ENCODE results near the gene KIAA1671. TPM values are rescaled to one million over a fixed set of nuclear protein-coding genes. Genes with fewer than 3 reads are reported as not detected.
"Not testable (repeated sequence)": the region's sequence is repeated elsewhere in the genome, so short reads cannot be mapped to it uniquely, and the experiment has no call there.

The KIAA1671 gene
- 7.7 and 8.7 TPM in 2 replicates for total RNA-seq (2014; rRNA removed; shearing (Covaris generic))

DNA sequence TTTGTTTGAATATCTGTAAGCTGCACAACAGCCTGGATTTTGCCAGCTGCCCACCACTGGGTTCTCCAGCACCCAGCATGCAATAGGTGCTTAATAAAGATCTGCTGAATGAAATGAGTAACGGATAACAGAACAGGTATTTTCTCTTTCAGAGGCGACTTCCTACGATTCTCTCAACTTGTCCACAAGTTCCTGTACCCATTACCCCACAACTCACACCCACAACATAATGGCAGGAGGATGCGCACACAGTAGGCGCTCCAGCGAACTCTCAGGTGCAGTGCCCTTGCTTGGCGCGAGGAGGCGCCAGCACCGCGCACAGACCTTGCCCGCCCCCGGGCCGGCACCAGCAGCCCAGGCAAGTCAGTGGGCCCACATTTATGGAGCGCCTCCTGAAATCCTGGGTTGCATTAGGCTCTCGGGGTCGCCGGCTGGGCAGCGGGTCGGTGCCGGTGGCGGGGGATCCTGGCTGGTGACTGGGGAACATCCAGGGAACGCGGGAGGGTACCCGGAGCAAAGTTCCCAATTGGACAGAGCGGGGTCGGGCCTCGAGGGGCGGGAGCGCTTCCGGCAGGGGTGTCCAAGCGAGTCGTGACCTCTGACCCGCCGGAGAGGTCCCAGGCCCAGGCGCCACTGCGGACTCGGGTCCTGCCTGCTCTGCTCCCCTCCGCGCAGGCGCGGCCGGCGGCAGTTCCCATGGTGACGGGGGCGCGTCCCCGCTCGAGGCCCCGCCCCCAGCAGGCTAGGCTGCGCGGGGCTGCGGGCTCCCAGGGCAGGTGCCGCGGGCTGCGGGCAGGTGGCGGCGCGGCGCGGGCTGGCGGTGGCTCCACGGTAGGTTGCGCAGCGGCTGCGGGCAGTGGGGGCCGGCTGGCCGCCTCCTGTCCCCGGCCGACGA, at the start of gene KIAA1671:
Gene KIAA1671 (plus strand): TSS at position 775 of the 895 bp plus-strand sequence. CDS start 75,284 bp downstream, outside the sequence.
- DNase-seq (ENCODE audit: low read depth): peak; percentile 67

DNA sequence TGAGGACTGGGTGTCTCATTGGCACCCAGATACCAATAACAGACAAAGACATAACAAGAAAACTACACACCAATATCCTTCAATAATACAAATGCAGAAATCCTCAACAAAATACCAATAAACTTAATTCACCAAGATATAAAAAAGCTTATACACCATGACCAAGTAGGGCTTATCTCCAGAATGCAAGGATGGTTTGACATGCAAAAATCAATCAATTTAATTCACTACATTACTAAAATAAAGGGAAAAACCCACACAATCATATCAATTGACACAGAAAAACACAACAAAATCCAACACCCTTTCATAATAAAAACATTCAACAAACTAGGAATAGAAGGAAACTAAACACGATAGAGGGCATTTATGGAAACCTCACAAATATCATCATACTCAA, 46.6 kb upstream of the KIAA1671 start:
- no peak for DNase-seq (ENCODE audit: low read depth)

DNA sequence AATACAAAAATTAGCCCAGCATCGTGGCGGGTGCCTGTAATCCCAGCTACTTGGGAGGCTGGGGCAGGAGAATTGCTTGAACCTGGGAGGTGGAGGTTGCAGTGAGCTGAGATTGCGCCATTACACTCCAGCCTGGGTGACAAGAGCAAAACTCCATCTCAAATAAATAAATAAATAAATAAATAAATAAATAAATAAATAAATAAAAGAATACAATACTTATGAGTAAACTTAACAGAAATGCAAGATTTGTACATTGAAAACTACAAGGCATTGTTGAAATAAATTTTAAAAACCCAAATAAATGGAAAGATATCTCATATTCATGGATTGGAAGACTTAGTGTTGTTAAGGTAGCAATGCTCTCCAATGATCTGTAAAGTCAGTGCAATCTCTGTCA, 45.4 kb upstream of the KIAA1671 start:
- not testable (repeated sequence) for DNase-seq (ENCODE audit: low read depth)

DNA sequence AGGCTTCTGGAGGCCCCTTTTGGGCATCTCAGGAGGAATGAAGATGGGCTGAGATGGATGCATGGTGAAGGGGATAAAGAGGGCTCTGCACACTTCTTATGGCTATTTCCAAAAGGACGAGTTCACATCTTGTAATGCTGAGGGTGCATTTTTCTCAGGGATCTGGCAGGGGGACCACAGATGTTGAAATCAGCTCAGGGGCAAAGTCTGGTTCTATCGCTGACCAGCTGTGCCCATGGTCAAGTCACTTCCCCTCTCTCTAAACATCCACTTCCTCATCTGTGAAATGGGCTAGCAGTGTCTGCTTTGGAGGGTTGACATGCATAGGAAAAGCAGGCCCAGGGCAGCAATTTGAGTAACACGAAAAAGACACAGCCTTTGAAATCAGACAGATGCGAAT, 32.5 kb upstream of the KIAA1671 start:
- DNase-seq (ENCODE audit: low read depth): no peak

DNA sequence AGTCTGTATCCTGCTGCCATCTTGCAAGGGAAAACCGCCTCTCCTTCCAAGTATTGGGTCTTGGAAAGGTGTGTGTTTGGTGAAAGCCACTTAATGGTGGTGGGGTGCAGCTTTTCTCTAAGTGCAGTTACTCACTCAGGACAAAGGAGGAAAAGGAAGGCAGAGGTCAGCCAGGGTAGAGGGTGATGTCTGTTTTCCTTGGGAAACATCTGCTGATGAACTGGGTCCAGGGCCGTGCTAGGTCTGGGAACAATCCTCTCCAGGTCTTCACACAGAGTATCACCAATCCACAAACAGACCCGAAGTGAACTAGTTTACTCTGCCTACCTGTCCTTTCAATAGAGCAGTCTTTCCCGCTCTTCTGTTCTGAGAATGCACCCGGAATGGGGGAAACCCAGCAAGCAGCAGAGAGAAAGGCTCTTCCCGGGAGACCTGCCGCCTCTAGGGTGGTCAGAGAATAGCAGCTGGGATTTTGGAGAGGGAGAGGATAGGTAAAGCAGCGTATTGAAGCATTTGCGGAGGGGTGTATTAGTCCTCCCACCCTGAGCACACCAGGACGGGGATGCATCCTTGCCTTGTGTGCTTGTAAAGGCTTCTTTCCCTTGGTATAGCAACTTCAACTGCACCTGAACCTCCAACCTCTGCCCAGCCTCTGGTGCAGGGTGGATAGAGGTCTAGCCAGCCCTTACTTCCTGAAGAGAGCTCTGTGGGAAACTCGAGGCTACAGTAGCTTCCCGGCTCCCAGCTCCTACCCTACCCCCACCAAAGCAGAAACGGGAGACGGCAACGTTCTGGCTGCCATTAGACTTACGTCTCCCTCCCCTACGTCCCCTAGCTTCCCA, 26.7 kb upstream of the KIAA1671 start:
- DNase-seq (ENCODE audit: low read depth): no peak

DNA sequence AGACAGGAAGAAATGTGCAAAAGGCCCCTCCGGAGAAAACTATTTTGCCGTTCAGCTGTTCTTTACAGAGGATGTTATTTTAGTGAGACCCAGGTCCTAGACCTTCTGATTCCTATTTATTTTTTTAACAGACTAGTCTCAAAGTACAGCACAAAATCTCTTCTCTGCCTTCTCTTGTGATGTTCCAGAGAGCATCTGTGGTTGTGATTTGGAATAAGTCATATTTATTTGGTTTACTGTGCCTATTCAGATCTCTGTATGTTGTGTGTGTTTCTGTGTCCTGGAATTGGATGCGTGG, 26.1 kb upstream of the KIAA1671 start:
- DNase-seq (ENCODE audit: low read depth): no peak

DNA sequence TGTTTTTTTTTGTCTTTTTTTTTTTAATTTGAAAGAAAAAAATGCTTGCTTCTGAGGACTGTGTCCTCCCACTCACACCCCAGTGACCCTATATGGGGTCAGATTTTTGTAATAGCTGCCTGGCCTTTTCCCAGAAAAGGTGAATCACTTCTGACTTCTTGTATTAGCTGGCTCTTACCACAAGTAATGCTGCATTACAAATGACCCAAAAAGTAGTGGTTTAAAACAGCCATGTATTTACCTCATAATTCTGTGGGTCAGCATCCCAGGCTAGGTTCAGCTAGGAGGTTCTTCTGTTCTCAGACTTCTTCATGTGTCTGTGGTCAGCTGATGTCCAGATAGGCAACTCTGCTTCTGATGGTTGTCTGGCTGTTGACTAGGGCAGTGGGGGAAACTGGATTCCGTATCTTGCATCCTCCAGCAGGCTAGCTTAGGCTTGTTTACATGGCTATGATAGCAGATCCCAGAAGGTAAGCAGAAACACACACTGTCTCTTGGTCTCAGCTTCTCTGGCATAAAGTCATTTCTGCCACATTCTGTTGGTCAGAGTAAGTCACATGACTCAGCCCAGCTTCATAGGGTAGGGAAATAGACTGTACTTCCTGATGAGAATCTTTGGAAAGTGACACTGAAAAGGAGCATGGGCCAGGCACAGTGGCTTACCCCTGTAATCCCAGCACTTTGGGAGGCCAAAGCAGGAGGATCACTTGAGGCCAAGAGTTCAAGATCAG, 25.5 kb upstream of the KIAA1671 start:
- peak; percentile 13 for DNase-seq (ENCODE audit: low read depth)

DNA sequence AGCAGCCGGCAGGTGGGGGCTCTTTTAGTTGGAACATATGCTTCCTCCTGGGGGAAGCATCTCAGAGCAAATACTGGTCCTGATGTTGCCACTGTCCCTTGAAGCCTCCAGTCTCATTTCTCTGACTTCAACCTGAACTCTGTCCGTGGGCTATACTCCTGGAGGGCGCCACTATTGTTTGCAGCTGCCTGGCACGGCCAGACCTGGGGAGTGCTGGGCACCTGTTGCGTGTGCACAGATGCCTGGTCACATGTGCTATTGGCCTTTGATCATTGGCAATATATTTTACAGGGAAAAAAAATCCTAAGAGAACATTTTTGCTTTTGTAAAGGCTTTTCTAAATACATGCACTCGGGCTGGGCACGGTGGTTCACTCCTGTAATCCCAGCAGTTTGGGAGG, 24.2 kb upstream of the KIAA1671 start:
- DNase-seq (ENCODE audit: low read depth): no peak

DNA sequence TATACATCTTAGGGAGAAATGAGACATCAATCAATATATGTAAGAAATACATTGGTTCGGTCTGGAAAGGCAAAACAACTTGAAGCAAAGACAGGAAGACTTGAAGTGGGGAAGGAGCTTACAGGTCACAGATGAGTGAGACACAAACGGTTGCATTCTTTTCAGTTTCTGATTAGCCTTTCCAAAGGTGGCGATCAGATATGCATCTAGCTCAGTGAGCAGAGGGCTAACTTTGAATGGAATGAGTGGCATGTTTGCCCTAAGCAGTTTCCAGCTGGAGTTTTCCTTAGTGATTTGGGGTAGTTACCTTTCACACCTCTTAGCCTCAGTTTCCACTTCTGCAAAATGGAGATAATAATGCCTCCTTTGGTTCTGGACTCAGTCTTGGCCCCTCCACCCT, 21.8 kb upstream of the KIAA1671 start:
- no peak for DNase-seq (ENCODE audit: low read depth)

DNA sequence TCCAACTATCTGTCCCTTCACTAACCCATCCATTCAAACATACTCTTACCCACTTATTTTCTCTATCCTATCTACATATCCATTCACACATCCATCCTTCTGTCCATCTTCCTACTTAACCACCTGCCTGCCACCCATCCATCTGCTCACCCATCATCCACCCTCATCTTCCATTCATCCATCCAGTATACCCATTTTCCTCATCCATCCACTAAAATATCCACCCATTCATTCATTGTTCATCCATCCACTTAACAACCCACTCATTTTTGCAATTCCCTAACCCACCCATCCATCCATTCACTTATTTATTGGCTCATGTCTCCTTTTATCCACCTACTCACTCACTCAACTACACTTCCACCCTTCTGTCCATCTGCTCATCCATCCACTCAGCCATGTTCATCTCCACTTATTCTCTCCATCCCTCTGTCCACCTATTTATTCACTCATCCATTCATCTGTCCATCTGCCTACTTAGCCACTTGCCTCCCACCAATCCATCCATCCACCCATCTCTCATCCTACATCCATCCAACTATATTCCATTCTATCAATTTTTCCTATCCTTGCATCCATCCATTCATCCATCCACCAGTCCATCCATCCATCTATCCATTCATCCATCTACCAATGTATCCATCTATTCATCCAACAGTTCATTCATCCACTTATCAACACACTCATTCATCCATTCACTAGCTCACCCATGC, 16.6 kb upstream of the KIAA1671 start:
- no peak for DNase-seq (ENCODE audit: low read depth)

DNA sequence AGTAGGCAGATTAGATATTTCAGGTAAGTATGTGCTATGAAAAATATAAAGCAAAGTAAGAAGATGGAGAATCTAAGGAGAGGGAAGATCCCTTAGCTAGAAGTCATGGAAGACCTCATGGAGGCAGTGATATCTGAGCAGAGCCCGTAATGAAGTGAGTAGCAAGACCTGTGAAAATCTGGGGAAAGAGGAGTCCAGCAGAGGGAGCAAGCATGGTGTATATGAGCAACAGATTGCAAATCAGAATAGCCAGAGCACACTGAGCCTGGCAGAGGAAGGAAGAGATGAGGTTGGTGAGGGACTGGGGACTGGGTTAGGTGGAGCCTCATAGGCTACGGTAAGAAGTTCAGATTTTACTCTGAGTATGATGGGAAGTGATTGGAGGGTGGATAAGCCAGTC, 15.4 kb upstream of the KIAA1671 start:
- peak; percentile 41 for DNase-seq (ENCODE audit: low read depth)

DNA sequence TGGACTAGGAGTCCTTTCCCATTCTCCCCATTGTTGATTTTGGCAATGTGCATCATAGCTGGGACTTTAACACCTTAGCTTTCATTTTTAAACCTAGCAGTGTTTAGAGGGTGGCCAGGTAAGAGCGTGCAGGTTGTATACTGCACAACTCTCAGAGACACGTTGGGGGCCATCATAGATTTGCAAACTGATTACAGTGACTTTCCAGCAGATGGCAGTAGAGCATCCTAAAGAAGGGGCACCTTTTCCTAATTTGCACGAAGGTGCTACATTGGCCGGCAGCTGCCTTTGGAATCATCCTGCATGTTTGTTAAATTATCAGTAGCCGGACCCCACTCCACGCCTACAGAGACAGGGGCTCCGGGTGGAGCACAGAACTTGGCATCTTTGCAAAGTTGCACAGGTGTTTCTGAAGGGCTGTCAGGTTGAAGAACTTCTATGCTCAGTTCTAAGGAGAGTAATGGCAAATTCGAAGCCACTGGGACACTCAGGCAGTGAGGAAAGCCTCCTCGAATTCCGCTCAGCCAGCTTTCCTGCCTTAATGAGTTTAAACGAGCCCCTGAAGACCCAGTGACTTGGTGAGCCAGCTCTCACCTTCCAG, 13.7 kb upstream of the KIAA1671 start:
- peak; percentile 36 for DNase-seq (ENCODE audit: low read depth)

DNA sequence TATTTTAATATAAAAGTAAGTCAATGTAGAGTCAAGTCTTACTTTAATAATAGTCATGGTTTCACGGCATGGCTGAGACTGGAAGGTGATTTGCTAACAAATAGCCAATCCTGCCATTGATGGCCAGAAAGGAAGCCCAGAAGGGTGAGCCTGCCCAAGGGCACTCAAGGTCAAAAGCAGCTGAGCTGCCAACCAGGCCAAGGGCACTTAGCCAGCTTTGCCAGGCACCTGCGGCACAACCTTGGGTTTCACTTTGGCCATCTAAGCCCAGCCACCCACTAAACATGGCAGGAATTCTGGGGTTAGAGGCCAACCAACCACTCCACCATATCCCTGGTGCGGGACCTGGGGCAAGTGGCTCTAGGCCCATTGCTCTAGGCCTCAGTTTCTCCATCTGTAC, 10.2 kb upstream of the KIAA1671 start:
- DNase-seq (ENCODE audit: low read depth): no peak

DNA sequence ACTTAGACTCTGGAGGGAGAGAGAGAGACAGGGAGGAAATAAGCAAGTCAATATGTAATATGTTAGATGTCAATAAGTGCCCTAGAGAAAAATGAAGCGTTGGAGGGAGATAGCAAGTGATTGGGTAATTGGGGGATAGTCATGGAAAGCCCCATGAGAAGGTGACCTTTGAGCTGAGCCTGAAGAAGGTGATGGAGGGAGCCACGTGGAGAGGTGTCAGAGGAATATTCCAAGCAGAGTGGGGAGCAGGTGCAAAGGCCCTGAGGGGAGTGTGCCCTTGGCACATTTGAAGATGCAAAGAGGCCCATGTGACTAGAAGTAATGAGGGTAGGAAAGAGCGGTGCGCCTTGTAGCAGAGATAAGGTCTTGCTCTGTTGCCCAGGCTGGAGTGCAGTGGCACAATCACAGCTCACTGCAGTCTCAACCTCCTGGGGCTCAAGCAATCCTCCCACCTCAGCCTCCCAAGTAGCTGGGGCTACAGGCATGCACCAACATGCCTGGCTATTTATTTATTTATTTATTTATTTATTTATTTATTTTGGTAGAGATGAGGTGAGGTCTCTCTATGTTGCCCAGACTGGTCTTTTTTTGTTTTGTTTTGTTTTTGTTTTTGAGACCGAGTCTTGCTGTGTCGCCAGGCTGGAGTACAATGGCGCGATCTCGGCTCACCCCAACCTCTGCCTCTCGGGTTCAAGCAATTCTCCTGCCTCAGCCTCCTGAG, 8.1 kb upstream of the KIAA1671 start:
- no peak for DNase-seq (ENCODE audit: low read depth)

DNA sequence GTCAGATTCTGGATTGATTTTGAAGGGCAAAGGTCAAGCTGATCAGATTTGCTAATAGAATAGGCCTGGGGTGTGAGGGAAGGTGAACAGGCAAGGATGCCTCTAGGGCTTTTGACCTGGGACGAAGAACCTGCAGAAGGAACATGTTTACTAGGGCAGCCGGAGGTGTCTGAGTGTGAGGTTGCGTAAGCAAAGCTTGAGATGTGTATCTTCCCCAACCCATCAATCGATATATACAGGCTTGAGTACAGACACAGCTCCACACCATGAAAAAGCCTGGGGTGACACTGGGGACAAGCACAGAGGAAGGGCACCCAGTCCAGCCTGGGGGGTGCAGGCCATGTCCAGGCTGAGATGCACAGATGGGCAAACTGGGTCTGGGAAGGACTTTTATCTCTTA, 7.1 kb upstream of the KIAA1671 start:
- DNase-seq (ENCODE audit: low read depth): no peak

DNA sequence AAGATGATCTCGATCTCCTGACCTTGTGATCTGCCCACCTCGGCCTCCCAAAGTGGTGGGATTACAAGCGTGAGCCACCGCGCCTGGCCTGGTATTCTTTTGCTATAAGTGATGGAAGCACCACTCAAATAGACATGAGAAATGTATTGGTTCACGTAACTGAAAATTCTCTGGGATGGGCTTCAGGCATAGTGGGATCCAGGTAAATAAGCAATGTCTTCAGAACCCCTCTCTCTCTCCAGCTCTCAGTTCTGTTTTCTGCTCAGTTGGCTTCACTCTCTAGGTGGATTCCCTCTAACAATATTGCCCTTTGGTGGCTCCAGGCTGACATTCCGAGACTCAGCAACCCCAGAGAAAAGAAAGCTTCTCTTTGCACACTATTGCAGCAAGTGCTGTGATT, 5.1 kb upstream of the KIAA1671 start:
- no peak for DNase-seq (ENCODE audit: low read depth)

DNA sequence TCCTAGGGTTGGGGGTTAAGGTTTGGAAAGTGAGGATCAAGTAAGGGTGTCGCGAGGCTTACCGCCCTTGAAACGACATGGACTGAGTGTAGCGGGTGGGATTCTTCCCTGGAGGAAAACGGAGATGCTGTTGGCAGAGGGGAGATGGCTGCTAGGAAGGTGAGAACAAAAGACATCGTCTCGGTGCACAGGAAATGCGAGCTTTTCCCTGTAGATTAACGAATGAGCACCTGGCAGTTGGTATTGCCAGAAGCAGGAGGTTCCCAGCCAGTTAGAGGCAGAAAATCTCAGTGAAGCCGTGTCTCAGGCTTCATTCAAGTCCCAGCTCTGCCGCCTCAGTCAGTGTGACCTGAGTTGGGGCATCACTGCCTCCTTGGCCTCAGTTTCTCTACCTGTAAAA, 4.6 kb upstream of the KIAA1671 start:
- DNase-seq (ENCODE audit: low read depth): no peak

DNA sequence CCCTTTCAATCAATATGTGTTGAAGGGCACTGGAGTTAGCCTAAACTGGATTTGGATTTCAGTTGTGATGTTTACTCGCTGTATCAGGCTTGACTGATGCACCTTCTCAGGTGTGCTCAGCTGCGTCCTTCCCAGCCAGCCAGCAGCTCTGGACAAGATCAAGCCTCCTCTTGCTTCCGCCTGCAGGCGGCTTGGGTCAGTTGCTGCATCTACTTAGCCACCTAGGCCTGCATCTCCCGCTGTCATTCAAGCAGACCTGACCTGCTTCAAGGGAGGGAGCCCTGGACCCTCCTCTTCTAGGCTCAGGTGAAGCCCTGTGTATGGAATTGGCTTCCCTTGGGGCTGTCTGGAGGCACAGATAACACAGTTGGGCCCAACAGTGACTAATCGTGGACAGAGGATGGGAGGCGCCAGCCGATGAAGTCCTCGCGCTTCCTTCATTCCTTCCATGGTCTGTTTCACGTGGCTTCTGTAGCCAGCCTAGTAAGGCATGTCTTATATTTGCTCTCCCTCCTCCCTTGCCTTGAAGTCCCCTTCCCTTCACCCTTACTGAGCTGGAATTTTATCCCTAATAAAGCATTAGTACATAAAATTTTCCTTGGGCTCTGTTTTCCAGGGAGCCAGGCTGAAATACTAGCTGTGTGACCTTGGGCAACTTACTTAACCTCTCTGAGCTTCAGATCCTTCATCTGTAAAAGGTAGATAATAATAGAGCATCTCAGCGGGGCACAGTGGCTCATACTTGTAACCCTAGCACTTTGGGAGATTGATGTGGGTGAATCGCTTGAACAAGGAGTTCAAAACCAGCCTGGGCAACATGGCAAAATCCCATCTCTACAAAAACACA, 3.9 kb upstream of the KIAA1671 start:
- DNase-seq (ENCODE audit: low read depth): no peak

DNA sequence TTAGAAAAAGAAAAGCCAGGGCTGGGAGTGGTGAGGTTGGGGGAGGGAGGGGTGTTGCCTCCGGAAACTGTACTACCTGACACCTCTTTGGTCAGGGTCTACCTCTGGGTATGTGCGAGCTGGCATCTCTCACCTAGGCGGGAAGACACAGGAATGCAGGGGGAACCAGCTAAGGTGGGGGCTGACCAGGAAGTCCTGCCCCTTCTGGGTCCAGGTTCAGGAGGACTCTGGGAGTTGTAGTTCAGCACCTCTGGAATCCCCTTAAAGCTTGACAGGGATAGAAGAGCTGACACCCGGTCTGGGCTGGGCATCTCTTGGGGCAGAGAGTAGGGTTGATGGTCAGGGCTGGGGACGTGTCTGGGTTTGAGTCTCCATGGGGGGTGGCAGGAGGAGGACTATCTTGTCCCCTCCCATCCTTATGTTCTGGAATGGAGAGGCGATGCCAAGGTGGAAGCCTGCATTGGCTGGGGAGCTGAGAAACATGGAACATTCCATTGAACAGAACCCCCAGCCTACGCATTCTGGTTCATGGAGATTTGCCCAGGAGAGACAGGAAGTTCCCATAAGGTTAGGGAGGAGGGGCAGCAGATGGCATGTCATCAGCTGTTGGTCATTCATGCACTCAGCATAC, 2.1 kb upstream of the KIAA1671 start:
- peak; percentile 65 for DNase-seq (ENCODE audit: low read depth)

Measured in RPMI7951 (cell line).